A673 (cell line): Measurements from ENCODE around the gene ZNF429. TPM values are rescaled to one million over a fixed set of nuclear protein-coding genes. Genes with fewer than 3 reads are reported as not detected.

Experiments used
- Bru-seq: library from RNA; stranded (reverse); fragments of 400-500 nt; gene quantifications from one replicate; lab custom pipeline; 2021; lab: Mats Ljungman, UMichigan
- BruChase-seq, 2 experiments: library from RNA; stranded (reverse); fragments of 400-500 nt; gene quantifications; one replicate each; lab custom pipeline; 2021; lab: Mats Ljungman, UMichigan
- BruUV-seq: library from RNA; stranded (reverse); fragments of 400-500 nt; replicated peaks from 2 replicates; lab custom pipeline; 2021; lab: Mats Ljungman, UMichigan
- CTCF ChIA-PET: fragments of 300-600 bp; sonication (Branson Sonifier 250); formaldehyde crosslinking; loops from one replicate; lab custom pipeline; 2022; ENCODE audit warnings: antibody characterized with exemption; lab: Charles Lee
- POLR2A ChIA-PET: fragments of 300-600 bp; sonication (Branson Sonifier 250); formaldehyde crosslinking; loops from one replicate; lab custom pipeline; 2022; ENCODE audit warnings: antibody characterized with exemption; ENCODE audit not compliant: low non-redundant PET; lab: Charles Lee
- DNase-seq: peaks from one replicate; pipeline ENCODE4 v3.0.0-alpha.2; 2015; ENCODE audit warnings: low spot score
- H3K27ac ChIP-seq: fragments of 200-600 bp; sonication (generic); 2 replicates; pipeline ENCODE4 v1.5.1; 2016; ENCODE audit warnings: mixed run types, low read depth, mild to moderate bottlenecking, mixed read lengths, antibody characterized with exemption, low read length; ENCODE audit not compliant: poor library complexity, severe bottlenecking
- H3K27me3 ChIP-seq: fragments of 200-600 bp; sonication (generic); replicated peaks from 2 replicates; pipeline ENCODE4 v1.6.1; 2017; ENCODE audit warnings: mixed run types, low read depth, mild to moderate bottlenecking, mixed read lengths, antibody characterized with exemption, low read length; ENCODE audit not compliant: insufficient read depth, poor library complexity
- H3K36me3 ChIP-seq: fragments of 200-600 bp; sonication (generic); 2 replicates; pipeline ENCODE4 v1.6.1; 2016; ENCODE audit warnings: mixed run types, mild to moderate bottlenecking, mixed read lengths, antibody characterized with exemption, low read length; ENCODE audit not compliant: insufficient read depth, poor library complexity, severe bottlenecking
- H3K4me1 ChIP-seq: fragments of 200-600 bp; sonication (generic); 2 replicates; pipeline ENCODE4 v1.6.1; 2017; ENCODE audit warnings: mixed run types, mild to moderate bottlenecking, mixed read lengths, antibody characterized with exemption, low read length; ENCODE audit not compliant: insufficient read depth, poor library complexity, severe bottlenecking
- H3K4me3 ChIP-seq: fragments of 200-600 bp; sonication (generic); 2 replicates; pipeline ENCODE4 v1.5.1; 2016; ENCODE audit warnings: low read depth, mixed run types, mild to moderate bottlenecking, mixed read lengths, low read length; ENCODE audit not compliant: poor library complexity, severe bottlenecking
- H3K9me3 ChIP-seq: fragments of 200-600 bp; sonication (generic); 2 replicates; pipeline ENCODE4 v1.6.1; 2016; ENCODE audit warnings: mixed run types, low read depth, mild to moderate bottlenecking, mixed read lengths, antibody characterized with exemption, low read length; ENCODE audit not compliant: poor library complexity, severe bottlenecking
- EZH2 ChIP-seq: fragments of 200-600 bp; sonication (generic); IDR thresholded peaks from 2 replicates; pipeline ENCODE4 v1.6.1; 2017; ENCODE audit warnings: borderline replicate concordance, low read depth, mild to moderate bottlenecking, mixed read lengths, antibody characterized with exemption, low read length; ENCODE audit not compliant: poor library complexity, severe bottlenecking
- intact Hi-C: fragments of 100-400 bp; cut with micrococcal nuclease; formaldehyde crosslinking; loops from one replicate; pipeline ENCODE4 v1.10.0; 2022; ENCODE audit not compliant: unreplicated experiment
- long read RNA-seq: library from polyadenylated mRNA; stranded (forward); transcript quantifications from one replicate; pipeline ENCODE4 v2.0.0, GENCODE V29; 2022
- total RNA-seq: library from RNA; stranded (reverse); gene quantifications from 2 replicates; pipeline ENCODE4 v1.2.3, GENCODE V29; 2021
- TF ChIP-seq, protein P1 (sequence below): fragments of 300-800, 200-600 bp; sonication (generic); conservative IDR thresholded peaks from 2 replicates; pipeline ENCODE4 v1.5.1; 2017; ENCODE audit warnings: low read depth, mild to moderate bottlenecking, antibody characterized with exemption, low read length, moderate library complexity, mixed read lengths

Gene ZNF429
- total RNA-seq (0.90 TPM in 1 of 2 replicates, not detected in the other), Bru-seq, nascent RNA (percentile 23 among the genes with signal in this experiment), BruChase-seq, experiment 1, labeled RNA remaining after a 2-hour chase (percentile 20 among the genes with signal in this experiment), BruChase-seq, experiment 2, labeled RNA remaining after a 6-hour chase (percentile 19 among the genes with signal in this experiment)
- long read RNA-seq, partial matches to known transcripts: 0 of 4 reads
- long read RNA-seq, other reads (novel, unspliced or antisense): 3 of 4 reads

DNA sequence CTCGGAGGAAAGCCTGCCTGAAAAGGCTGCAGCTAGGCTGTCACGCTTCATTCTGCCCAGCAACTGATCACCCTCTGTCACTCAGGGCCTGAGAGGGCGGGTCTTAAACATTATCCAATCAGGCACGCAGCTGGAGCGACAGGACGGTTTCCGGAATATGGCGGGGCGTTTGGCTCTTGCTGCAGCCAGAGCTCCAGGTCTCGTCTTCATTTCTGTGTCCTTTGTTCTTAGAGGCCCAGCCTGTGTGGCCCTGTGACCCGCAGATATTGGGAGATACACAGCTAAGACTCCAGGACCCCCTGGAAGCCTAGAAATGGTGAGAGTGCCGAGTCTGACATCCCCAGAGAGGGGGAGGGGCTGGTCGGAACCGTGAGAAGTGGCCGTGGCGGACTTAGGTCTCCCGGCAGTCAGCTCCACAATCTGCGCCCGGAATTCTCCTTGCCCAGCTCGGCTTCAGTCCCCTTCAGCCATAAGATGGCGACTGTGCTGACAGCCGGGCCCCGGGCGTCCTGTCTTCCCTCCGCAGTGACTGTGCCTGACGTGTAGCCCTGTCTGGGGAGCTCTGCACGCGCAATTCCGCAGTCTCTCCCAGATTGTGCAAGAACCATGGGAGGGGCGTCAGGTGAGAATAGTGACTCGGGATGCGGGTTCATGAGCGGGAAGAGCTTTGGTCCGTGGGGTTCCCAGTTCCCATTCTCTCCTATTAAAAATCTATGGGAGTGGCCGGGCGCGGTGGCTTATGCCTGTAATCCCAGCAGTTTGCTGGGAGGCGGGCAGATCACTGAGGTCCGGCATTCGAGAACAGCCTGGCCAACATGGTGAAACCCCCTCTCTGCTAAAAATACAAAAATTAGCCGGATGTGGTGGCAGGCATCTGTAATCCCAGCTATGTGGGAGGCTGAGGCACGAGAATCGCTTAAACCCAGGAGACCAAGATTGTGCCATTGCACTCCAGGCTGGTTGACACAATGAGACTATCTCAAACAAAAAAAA is at the start of gene ZNF429:
ZNF429 (plus strand) TSS at position 144 of the 993 bp plus-strand sequence; CDS start at position 314, 170 bp downstream.
- Histone ChIP-seq H3K4me1 (no peaks in the 10 kb centered on the region), H3K27ac (no peak within 1 kb of the TSS), H3K27me3 (no peaks in the 10 kb centered on the region), H3K4me3 (peak within 1 kb of the TSS; percentile 42), H3K36me3 (no peaks in the 10 kb centered on the region), H3K9me3 (peaks cover 20% of the 10 kb centered on the region)
- DNase-seq: peak; percentile 68
- no TSS peak for BruUV-seq
- CTCF ChIA-PET: no interaction called here
- TF ChIP-seq, protein P1, sequence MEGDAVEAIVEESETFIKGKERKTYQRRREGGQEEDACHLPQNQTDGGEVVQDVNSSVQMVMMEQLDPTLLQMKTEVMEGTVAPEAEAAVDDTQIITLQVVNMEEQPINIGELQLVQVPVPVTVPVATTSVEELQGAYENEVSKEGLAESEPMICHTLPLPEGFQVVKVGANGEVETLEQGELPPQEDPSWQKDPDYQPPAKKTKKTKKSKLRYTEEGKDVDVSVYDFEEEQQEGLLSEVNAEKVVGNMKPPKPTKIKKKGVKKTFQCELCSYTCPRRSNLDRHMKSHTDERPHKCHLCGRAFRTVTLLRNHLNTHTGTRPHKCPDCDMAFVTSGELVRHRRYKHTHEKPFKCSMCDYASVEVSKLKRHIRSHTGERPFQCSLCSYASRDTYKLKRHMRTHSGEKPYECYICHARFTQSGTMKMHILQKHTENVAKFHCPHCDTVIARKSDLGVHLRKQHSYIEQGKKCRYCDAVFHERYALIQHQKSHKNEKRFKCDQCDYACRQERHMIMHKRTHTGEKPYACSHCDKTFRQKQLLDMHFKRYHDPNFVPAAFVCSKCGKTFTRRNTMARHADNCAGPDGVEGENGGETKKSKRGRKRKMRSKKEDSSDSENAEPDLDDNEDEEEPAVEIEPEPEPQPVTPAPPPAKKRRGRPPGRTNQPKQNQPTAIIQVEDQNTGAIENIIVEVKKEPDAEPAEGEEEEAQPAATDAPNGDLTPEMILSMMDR: no peak
- POLR2A ChIA-PET: interaction anchor here (0.6 kb wide), 1 partner anchor 339 kb away, joined by 8 read pairs; no protein-coding TSS in a partner anchor
- intact Hi-C loops: no loop called here

DNA sequence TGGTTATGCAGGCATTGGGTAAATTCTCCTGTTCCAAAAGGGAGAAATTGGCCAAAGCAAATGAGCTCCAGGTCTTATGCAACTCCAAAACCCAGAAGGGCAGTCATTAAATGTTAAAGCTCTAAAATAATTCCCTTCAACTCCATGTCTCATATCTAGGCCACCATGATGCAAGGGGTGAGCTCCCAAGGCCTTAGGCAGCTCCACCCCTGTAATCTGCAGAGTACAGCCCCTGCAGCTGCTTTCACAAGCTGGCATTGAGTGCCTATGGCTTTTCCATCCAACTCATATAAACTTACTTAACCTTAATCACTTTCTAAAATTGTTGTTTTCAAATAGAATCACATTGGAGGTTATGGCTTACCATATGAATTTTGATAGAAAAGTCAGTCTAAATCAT is 44.7 kb upstream of the ZNF429 start:
- no peak for TF ChIP-seq EZH2
- TF ChIP-seq, protein P1: no peak
- intact Hi-C loops: no loop called here
- no peaks in the 10 kb centered on the region for H3K4me1 ChIP-seq
- CTCF ChIA-PET: no interaction called here
- H3K4me3 ChIP-seq: no peak overlapping the region
- H3K36me3 ChIP-seq: no peaks in the 10 kb centered on the region
- H3K9me3 ChIP-seq: peaks cover 13% of the 10 kb centered on the region
- POLR2A ChIA-PET: no interaction called here
- no peak for DNase-seq
- no TSS peak for BruUV-seq
- no peaks in the 10 kb centered on the region for H3K27me3 ChIP-seq
- H3K27ac ChIP-seq: no peak overlapping the region

DNA sequence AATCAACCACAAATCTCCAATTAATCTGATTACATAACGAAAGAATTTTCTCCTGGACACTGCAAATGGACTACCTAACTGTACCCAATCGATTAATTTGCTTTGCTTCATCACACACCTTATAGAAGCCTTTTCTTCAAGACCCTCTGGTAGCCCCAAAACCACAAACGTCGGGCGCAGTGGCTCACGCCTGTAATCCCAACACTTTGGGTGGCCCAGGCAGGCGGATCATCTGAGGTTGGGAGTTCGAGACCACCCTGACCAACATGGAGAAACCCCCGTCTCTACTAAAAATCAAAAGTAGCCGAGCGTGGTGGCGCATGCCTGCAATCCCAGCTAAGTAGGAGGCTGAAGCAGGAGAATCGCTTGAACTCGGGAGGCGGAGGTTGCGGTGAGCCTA is 42.9 kb upstream of the ZNF429 start:
- Histone ChIP-seq H3K27me3 (no peaks in the 10 kb centered on the region), H3K4me3 (no peak overlapping the region), H3K36me3 (no peaks in the 10 kb centered on the region), H3K9me3 (peaks cover 13% of the 10 kb centered on the region), H3K27ac (no peak overlapping the region), H3K4me1 (no peaks in the 10 kb centered on the region)
- no peak for DNase-seq
- BruUV-seq: no TSS peak
- ChIA-PET POLR2A (no interaction called here), CTCF (no interaction called here)
- intact Hi-C loops: no loop called here
- no peak for TF ChIP-seq EZH2
- TF ChIP-seq, protein P1: no peak
